ENCODE measurements around the gene PARD3B.

DNA sequence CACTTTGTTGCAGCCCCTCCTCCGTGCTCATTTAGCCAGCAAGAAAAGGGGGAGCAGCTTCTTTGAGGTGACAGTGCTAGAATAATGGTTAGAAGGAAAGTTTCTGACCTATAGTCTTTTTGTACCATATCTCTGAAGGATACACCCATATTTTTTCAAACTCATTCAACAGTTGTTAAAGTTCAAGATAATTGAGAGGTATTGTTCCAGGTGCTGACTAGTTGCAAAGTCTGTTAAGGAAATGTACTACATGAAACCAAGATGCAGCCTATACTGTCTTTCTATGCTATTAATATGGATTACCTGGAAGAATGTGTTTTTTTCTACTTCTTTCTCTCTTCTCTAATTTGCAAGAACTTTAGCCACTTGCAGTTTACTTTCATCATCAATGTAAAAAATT is 495.0 kb downstream of the PARD3B start:
- TF ChIP-seq, protein P1, sequence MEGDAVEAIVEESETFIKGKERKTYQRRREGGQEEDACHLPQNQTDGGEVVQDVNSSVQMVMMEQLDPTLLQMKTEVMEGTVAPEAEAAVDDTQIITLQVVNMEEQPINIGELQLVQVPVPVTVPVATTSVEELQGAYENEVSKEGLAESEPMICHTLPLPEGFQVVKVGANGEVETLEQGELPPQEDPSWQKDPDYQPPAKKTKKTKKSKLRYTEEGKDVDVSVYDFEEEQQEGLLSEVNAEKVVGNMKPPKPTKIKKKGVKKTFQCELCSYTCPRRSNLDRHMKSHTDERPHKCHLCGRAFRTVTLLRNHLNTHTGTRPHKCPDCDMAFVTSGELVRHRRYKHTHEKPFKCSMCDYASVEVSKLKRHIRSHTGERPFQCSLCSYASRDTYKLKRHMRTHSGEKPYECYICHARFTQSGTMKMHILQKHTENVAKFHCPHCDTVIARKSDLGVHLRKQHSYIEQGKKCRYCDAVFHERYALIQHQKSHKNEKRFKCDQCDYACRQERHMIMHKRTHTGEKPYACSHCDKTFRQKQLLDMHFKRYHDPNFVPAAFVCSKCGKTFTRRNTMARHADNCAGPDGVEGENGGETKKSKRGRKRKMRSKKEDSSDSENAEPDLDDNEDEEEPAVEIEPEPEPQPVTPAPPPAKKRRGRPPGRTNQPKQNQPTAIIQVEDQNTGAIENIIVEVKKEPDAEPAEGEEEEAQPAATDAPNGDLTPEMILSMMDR (IDR thresholded peaks at IDR 0.05; ENCODE audit: control extremely low read depth in 1 of 3, insufficient read depth in 1 of 3, low read depth in 1 of 3, low read length in 3 of 3), result no peak
- TF ChIP-seq JUN (IDR thresholded peaks at IDR 0.05; ENCODE audit: low read depth, low read length) (no peak), CHD2 (IDR thresholded peaks at IDR 0.05; ENCODE audit: low read length) (no peak), NRF1 (IDR thresholded peaks at IDR 0.05; ENCODE audit: low read depth, low read length) (no peak), SIN3A (conservative IDR thresholded peaks at IDR 0.05 in 1 of 2, IDR thresholded peaks at IDR 0.05 in 1 of 2; ENCODE audit: low read depth in 1 of 2, low read length in 2 of 2) (no peak), ZNF274 (IDR thresholded peaks at IDR 0.05; ENCODE audit: borderline replicate concordance, extremely low read depth, low read length) (no peak), POLR2A (IDR thresholded peaks at IDR 0.05; ENCODE audit: control extremely low read depth in 1 of 2, low read depth in 2 of 2, low read length in 2 of 2) (no peak), SIX5 (IDR thresholded peaks at IDR 0.05; ENCODE audit: low read depth, low read length) (no peak), CEBPB (IDR thresholded peaks at IDR 0.05; ENCODE audit: low read depth, low read length) (no peak), TAF7 (optimal IDR thresholded peaks at IDR 0.05; ENCODE audit: borderline replicate concordance, low read depth, low read length) (no peak)
- TF ChIP-seq, protein P2, sequence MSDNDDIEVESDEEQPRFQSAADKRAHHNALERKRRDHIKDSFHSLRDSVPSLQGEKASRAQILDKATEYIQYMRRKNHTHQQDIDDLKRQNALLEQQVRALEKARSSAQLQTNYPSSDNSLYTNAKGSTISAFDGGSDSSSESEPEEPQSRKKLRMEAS (IDR thresholded peaks at IDR 0.05), result no peak

Measured in H1 (cell line).